Measurements from ENCODE around the gene LDLR. TPM values are rescaled to one million over a fixed set of nuclear protein-coding genes. Genes with fewer than 3 reads are reported as not detected.
"Not testable (repeated sequence)": the region's sequence is repeated elsewhere in the genome, so short reads cannot be mapped to it uniquely, and the experiment has no call there.

Gene LDLR
- total RNA-seq, 1 donor from 2014 or later: 104 TPM

DNA sequence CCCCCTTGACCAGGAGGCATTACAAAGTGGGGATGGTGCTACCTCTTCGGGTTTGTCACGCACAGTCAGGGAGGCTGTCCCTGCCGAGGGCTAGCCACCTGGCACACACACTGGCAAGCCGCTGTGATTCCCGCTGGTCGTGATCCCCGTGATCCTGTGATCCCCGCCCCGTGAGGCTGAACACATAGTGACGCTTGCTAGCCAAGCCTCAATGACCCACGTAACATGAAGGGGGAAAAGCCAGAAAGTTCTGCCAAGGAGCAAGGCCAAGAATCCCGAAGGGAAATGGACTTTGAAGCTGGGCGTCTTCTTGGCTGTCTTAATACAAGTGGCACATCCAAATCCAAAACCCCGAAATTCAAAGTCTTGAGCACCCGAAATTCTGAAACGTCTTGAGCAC, 13.7 kb downstream of the LDLR start:
- Histone ChIP-seq H3K36me3 (ENCODE audit: control insufficient read depth, insufficient read depth, low read length) (peaks cover 14% of the 10 kb centered on the region), H3K27me3 (ENCODE audit: control insufficient read depth, insufficient read depth, low read length) (no peaks in the 10 kb centered on the region), H3K4me3 (ENCODE audit: low read depth, low read length) (no peak overlapping the region)
- DNase-seq (ENCODE audit: low read depth): no peak
- TF ChIP-seq, protein P1, sequence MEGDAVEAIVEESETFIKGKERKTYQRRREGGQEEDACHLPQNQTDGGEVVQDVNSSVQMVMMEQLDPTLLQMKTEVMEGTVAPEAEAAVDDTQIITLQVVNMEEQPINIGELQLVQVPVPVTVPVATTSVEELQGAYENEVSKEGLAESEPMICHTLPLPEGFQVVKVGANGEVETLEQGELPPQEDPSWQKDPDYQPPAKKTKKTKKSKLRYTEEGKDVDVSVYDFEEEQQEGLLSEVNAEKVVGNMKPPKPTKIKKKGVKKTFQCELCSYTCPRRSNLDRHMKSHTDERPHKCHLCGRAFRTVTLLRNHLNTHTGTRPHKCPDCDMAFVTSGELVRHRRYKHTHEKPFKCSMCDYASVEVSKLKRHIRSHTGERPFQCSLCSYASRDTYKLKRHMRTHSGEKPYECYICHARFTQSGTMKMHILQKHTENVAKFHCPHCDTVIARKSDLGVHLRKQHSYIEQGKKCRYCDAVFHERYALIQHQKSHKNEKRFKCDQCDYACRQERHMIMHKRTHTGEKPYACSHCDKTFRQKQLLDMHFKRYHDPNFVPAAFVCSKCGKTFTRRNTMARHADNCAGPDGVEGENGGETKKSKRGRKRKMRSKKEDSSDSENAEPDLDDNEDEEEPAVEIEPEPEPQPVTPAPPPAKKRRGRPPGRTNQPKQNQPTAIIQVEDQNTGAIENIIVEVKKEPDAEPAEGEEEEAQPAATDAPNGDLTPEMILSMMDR (IDR thresholded peaks at IDR 0.05; ENCODE audit: insufficient read depth, low read length, poor library complexity, severe bottlenecking): no peak

DNA sequence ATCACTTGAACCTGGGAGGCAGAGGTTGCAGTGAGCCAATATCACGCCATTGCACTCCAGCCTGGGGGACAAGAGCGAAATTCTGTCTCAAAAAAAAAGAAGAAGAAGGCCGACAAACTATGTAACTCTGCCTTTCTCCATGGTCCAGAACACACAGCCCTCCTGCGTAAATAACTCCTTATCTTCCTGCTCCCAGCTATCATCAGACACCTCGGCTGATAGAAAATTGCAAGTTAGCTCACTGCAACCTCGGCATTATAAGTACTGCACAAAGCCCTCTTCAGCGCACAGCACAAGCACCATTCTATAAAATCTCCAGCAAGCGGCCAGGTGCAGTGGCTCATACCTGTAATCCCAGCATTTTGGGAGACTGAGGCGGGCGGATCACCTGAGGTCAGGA, 14.4 kb downstream of the LDLR start:
- not testable (repeated sequence) for H3K4me3 ChIP-seq (ENCODE audit: low read depth, low read length); H3K27me3 ChIP-seq (ENCODE audit: control insufficient read depth, insufficient read depth, low read length); DNase-seq (ENCODE audit: low read depth)
- H3K36me3 ChIP-seq (ENCODE audit: control insufficient read depth, insufficient read depth, low read length): peaks cover 16% of the 10 kb centered on the region

DNA sequence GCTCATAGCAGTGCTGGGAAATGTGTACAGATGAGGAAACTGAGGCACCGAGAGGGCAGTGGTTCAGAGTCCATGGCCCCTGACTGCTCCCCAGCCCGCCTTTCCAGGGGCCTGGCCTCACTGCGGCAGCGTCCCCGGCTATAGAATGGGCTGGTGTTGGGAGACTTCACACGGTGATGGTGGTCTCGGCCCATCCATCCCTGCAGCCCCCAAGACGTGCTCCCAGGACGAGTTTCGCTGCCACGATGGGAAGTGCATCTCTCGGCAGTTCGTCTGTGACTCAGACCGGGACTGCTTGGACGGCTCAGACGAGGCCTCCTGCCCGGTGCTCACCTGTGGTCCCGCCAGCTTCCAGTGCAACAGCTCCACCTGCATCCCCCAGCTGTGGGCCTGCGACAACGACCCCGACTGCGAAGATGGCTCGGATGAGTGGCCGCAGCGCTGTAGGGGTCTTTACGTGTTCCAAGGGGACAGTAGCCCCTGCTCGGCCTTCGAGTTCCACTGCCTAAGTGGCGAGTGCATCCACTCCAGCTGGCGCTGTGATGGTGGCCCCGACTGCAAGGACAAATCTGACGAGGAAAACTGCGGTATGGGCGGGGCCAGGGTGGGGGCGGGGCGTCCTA, 15.9 kb downstream of the LDLR start:
- no peak for DNase-seq (ENCODE audit: low read depth)
- H3K4me3 ChIP-seq (ENCODE audit: low read depth, low read length): no peak overlapping the region
- H3K36me3 ChIP-seq (ENCODE audit: control insufficient read depth, insufficient read depth, low read length): peaks cover 17% of the 10 kb centered on the region
- TF ChIP-seq, protein P1 (IDR thresholded peaks at IDR 0.05; ENCODE audit: insufficient read depth, low read length, poor library complexity, severe bottlenecking): no peak
- no peaks in the 10 kb centered on the region for H3K27me3 ChIP-seq (ENCODE audit: control insufficient read depth, insufficient read depth, low read length)

DNA sequence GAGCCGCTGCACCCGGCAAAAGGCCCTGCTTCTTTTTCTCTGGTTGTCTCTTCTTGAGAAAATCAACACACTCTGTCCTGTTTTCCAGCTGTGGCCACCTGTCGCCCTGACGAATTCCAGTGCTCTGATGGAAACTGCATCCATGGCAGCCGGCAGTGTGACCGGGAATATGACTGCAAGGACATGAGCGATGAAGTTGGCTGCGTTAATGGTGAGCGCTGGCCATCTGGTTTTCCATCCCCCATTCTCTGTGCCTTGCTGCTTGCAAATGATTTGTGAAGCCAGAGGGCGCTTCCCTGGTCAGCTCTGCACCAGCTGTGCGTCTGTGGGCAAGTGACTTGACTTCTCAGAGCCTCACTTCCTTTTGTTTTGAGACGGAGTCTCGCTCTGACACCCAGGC, 17.2 kb downstream of the LDLR start:
- Histone ChIP-seq H3K36me3 (ENCODE audit: control insufficient read depth, insufficient read depth, low read length) (peaks cover 18% of the 10 kb centered on the region), H3K27me3 (ENCODE audit: control insufficient read depth, insufficient read depth, low read length) (no peaks in the 10 kb centered on the region), H3K4me3 (ENCODE audit: low read depth, low read length) (no peak overlapping the region)
- TF ChIP-seq, protein P1 (IDR thresholded peaks at IDR 0.05; ENCODE audit: insufficient read depth, low read length, poor library complexity, severe bottlenecking): no peak
- DNase-seq (ENCODE audit: low read depth): no peak

DNA sequence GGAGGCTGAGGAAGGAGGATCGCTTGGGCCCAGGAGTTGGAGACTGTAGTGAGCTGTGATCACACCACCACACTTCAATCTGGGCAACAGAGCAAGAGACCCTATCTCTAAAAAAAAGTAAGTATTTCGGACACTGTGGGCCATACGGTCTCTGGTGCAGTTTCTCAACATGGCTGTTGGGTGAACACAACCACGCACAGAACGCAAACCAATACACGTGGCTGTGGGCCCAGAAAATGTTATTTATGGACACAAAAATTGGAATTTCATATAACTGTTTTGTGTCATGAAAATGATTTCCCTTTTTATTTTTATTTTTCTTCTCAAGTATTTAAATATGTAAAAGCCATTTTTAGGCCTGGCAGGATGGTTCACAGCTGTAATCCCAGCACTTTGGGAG, 19.5 kb downstream of the LDLR start:
- DNase-seq (ENCODE audit: low read depth): no peak
- Histone ChIP-seq H3K27me3 (ENCODE audit: control insufficient read depth, insufficient read depth, low read length) (no peaks in the 10 kb centered on the region), H3K36me3 (ENCODE audit: control insufficient read depth, insufficient read depth, low read length) (peaks cover 18% of the 10 kb centered on the region), H3K4me3 (ENCODE audit: low read depth, low read length) (no peak overlapping the region)
- TF ChIP-seq, protein P1 (IDR thresholded peaks at IDR 0.05; ENCODE audit: insufficient read depth, low read length, poor library complexity, severe bottlenecking): no peak

DNA sequence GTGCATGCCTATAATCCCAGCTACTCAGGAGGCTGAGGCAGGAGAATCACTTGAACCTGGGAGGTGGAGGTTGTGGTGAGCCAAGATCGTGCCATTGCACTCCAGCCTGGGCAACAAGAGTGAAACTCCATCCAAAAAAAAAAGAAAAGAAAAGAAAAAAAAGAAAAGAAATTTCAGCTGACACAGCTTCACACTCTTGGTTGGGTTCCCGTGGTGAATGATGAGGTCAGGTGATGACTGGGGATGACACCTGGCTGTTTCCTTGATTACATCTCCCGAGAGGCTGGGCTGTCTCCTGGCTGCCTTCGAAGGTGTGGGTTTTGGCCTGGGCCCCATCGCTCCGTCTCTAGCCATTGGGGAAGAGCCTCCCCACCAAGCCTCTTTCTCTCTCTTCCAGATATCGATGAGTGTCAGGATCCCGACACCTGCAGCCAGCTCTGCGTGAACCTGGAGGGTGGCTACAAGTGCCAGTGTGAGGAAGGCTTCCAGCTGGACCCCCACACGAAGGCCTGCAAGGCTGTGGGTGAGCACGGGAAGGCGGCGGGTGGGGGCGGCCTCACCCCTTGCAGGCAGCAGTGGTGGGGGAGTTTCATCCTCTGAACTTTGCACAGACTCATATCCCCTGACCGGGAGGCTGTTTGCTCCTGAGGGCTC, 22.0 kb downstream of the LDLR start:
- peaks cover 20% of the 10 kb centered on the region for H3K36me3 ChIP-seq (ENCODE audit: control insufficient read depth, insufficient read depth, low read length)
- DNase-seq (ENCODE audit: low read depth): no peak

More for the DNA sequence above, 22.0 kb downstream of the LDLR start:
- no peak overlapping the region for H3K4me3 ChIP-seq (ENCODE audit: low read depth, low read length)
- TF ChIP-seq, protein P1 (IDR thresholded peaks at IDR 0.05; ENCODE audit: insufficient read depth, low read length, poor library complexity, severe bottlenecking): no peak
- no peaks in the 10 kb centered on the region for H3K27me3 ChIP-seq (ENCODE audit: control insufficient read depth, insufficient read depth, low read length)

Data from kidney epithelial cell (primary cell).